ENCODE measurements around the gene SERPINA4.

GRCh38 chr14:94617366-94617941, 56.2 kb downstream of the SERPINA4 start:
- TF ChIP-seq TAF1 (IDR thresholded peaks at IDR 0.05; ENCODE audit: borderline replicate concordance, low read depth, low read length): no peak
- no peak for TF ChIP-seq POLR2AphosphoS5 (IDR thresholded peaks at IDR 0.05; ENCODE audit: low read depth, low read length)
- no peak for TF ChIP-seq POLR2A (IDR thresholded peaks at IDR 0.05; ENCODE audit: low read depth, low read length)

Measured in GM12892 (cell line).